ENCODE measurements around the gene PLEKHF1.

- TF ChIP-seq POLR2AphosphoS5 (IDR thresholded peaks at IDR 0.05; ENCODE audit: low read depth) (no peak), CTCF (IDR thresholded peaks at IDR 0.05; ENCODE audit: insufficient read depth, low read length) (no peak), GABPA (IDR thresholded peaks at IDR 0.05; ENCODE audit: low read depth) (no peak), REST (IDR thresholded peaks at IDR 0.05; ENCODE audit: insufficient replicate concordance, low read depth) (no peak), SPI1 (IDR thresholded peaks at IDR 0.05; ENCODE audit: borderline replicate concordance, low read depth) (no peak)
Observed at GRCh38 chr19:29639086-29639485, 26.2 kb upstream of the PLEKHF1 start.
